Epithelial cell of proximal tubule (primary cell): ENCODE measurements around the gene MALRD1. TPM values are rescaled to one million over a fixed set of nuclear protein-coding genes. Genes with fewer than 3 reads are reported as not detected.
"Not testable (repeated sequence)": the region's sequence is repeated elsewhere in the genome, so short reads cannot be mapped to it uniquely, and the experiment has no call there.

Experiments used
- DNase-seq: peaks from one replicate; pipeline ENCODE4 v3.0.0-alpha.2; 2011; ENCODE audit warnings: low read depth
- H3K4me3 ChIP-seq: 2 replicates; pipeline ENCODE4 v1.5.1; 2011; ENCODE audit warnings: low read depth, mild to moderate bottlenecking, low read length
- CTCF ChIP-seq: conservative IDR thresholded peaks from 2 replicates; pipeline ENCODE4 v1.5.1; 2012; ENCODE audit warnings: low read depth, mild to moderate bottlenecking, low read length
- total RNA-seq: library from RNA; depleted of rRNA; stranded (reverse); fragments of >200 nt; gene quantifications from 2 replicates; pipeline ENCODE4 v1.2.3, GENCODE V29; 2015

The MALRD1 gene
- total RNA-seq, 1 donor from 2014 or later, result 0.06 TPM

- no peak for TF ChIP-seq CTCF
- no peak overlapping the region for H3K4me3 ChIP-seq
- no peak for DNase-seq
These were observed 681.7 kb downstream of the MALRD1 start for GRCh38 chr10:19730167-19730906.

GRCh38 chr10:19730907-19731217 is 682.3 kb downstream of the MALRD1 start:
- H3K4me3 ChIP-seq, result no peak overlapping the region
- TF ChIP-seq CTCF, result no peak
- no peak for DNase-seq

- TF ChIP-seq CTCF, result no peak
- DNase-seq, result no peak
- no peak overlapping the region for H3K4me3 ChIP-seq
These were observed 683.0 kb downstream of the MALRD1 start for GRCh38 chr10:19731560-19731959.

GRCh38 chr10:19738440-19738839 is 689.8 kb downstream of the MALRD1 start:
- no peak overlapping the region for H3K4me3 ChIP-seq
- DNase-seq, result no peak
- TF ChIP-seq CTCF, result no peak

- H3K4me3 ChIP-seq, DNase-seq: not testable (repeated sequence)
These were observed 690.6 kb downstream of the MALRD1 start for GRCh38 chr10:19739232-19739631.

- H3K4me3 ChIP-seq, DNase-seq: not testable (repeated sequence)
These were observed 693.5 kb downstream of the MALRD1 start for GRCh38 chr10:19742144-19742543.

GRCh38 chr10:19745672-19746071 is 697.1 kb downstream of the MALRD1 start:
- no peak for TF ChIP-seq CTCF
- H3K4me3 ChIP-seq, result no peak overlapping the region
- no peak for DNase-seq

GRCh38 chr10:19749185-19749729 is 700.7 kb downstream of the MALRD1 start:
- DNase-seq, result no peak
- no peak for TF ChIP-seq CTCF
- H3K4me3 ChIP-seq, result no peak overlapping the region
